HUES48 (cell line): ENCODE measurements around the gene TBC1D9B.

ENCODE experiments used
- H3K27ac ChIP-seq: one replicate; pipeline ENCODE4 v1.7.0; 2013; ENCODE audit warnings: low read depth, low read length, inconsistent platforms
- H3K27me3 ChIP-seq: 2 replicates; pipeline ENCODE4 v1.6.1; 2013; ENCODE audit warnings: mild to moderate bottlenecking, low read length; ENCODE audit not compliant: control insufficient read depth, insufficient read depth
- H3K36me3 ChIP-seq: 2 replicates; pipeline ENCODE4 v1.6.1; 2013; ENCODE audit warnings: low read length; ENCODE audit not compliant: control insufficient read depth, insufficient read depth
- H3K4me1 ChIP-seq: 2 replicates; pipeline ENCODE4 v1.6.1; 2013; ENCODE audit warnings: mild to moderate bottlenecking, low read length; ENCODE audit not compliant: control insufficient read depth, insufficient read depth
- H3K4me3 ChIP-seq: 2 replicates; pipeline ENCODE4 v1.5.1; 2013; ENCODE audit warnings: mild to moderate bottlenecking, low read depth, low read length
- H3K9ac ChIP-seq: 2 replicates; pipeline ENCODE4 v1.6.1; 2013; ENCODE audit warnings: mild to moderate bottlenecking, low read depth, low read length, moderate library complexity
- H3K9me3 ChIP-seq: 2 replicates; pipeline ENCODE4 v1.6.1; 2013; ENCODE audit warnings: low read length; ENCODE audit not compliant: control insufficient read depth, insufficient read depth

Gene TBC1D9B

GRCh38 chr5:179817470-179817840 is 90.2 kb downstream of the TBC1D9B start:
- Histone ChIP-seq H3K4me1 (peaks cover 36% of the 10 kb centered on the region), H3K9ac (no peak overlapping the region), H3K9me3 (no peaks in the 10 kb centered on the region), H3K27me3 (peaks cover 2% of the 10 kb centered on the region; the same call in 1 of the 2 replicates), H3K36me3 (peaks cover 6% of the 10 kb centered on the region), H3K4me3 (peak overlapping the region; percentile 53), H3K27ac (no peak overlapping the region)

GRCh38 chr5:179816796-179817469 is 90.8 kb downstream of the TBC1D9B start:
- H3K9ac ChIP-seq, result no peak overlapping the region

GRCh38 chr5:179816401-179816795 is 91.3 kb downstream of the TBC1D9B start:
- Histone ChIP-seq H3K36me3 (peaks cover 10% of the 10 kb centered on the region), H3K4me3 (peak overlapping the region; percentile 53), H3K27ac (no peak overlapping the region), H3K9ac (no peak overlapping the region), H3K9me3 (no peaks in the 10 kb centered on the region), H3K4me1 (peaks cover 29% of the 10 kb centered on the region), H3K27me3 (peaks cover 2% of the 10 kb centered on the region; the same call in 1 of the 2 replicates)

More at GRCh38 chr5:179816796-179817469, 90.8 kb downstream of the TBC1D9B start:
- Histone ChIP-seq H3K9me3 (no peaks in the 10 kb centered on the region), H3K4me1 (peaks cover 31% of the 10 kb centered on the region), H3K36me3 (peaks cover 10% of the 10 kb centered on the region), H3K27me3 (peaks cover 2% of the 10 kb centered on the region; the same call in 1 of the 2 replicates), H3K4me3 (peak overlapping the region; percentile 53), H3K27ac (no peak overlapping the region)

- H3K9ac ChIP-seq, result no peak overlapping the region
- peaks cover 2% of the 10 kb centered on the region; the same call in 1 of the 2 replicates for H3K27me3 ChIP-seq
- H3K4me3 ChIP-seq, result no peak overlapping the region
- H3K27ac ChIP-seq, result no peak overlapping the region
- no peaks in the 10 kb centered on the region for H3K9me3 ChIP-seq
- peaks cover 10% of the 10 kb centered on the region for H3K36me3 ChIP-seq
- peaks cover 29% of the 10 kb centered on the region for H3K4me1 ChIP-seq
These were observed 92.0 kb downstream of the TBC1D9B start for GRCh38 chr5:179815491-179816249.

GRCh38 chr5:179814090-179814489 is 93.6 kb downstream of the TBC1D9B start:
- H3K4me3 ChIP-seq, result no peak overlapping the region
- no peak overlapping the region for H3K27ac ChIP-seq
- no peaks in the 10 kb centered on the region for H3K9me3 ChIP-seq
- H3K9ac ChIP-seq, result no peak overlapping the region
- H3K27me3 ChIP-seq, result peaks cover 2% of the 10 kb centered on the region; the same call in 1 of the 2 replicates
- peaks cover 10% of the 10 kb centered on the region for H3K36me3 ChIP-seq
- H3K4me1 ChIP-seq, result peaks cover 15% of the 10 kb centered on the region

GRCh38 chr5:179812997-179813607 is 94.6 kb downstream of the TBC1D9B start:
- Histone ChIP-seq H3K27me3 (peaks cover 2% of the 10 kb centered on the region; the same call in 1 of the 2 replicates), H3K9ac (no peak overlapping the region), H3K4me3 (no peak overlapping the region), H3K27ac (no peak overlapping the region), H3K9me3 (no peaks in the 10 kb centered on the region), H3K4me1 (peaks cover 9% of the 10 kb centered on the region), H3K36me3 (peaks cover 10% of the 10 kb centered on the region)

GRCh38 chr5:179812135-179812825 is 95.4 kb downstream of the TBC1D9B start:
- peaks cover 10% of the 10 kb centered on the region for H3K36me3 ChIP-seq
- H3K27me3 ChIP-seq, result peaks cover 2% of the 10 kb centered on the region; the same call in 1 of the 2 replicates
- H3K9me3 ChIP-seq, result no peaks in the 10 kb centered on the region
- H3K4me3 ChIP-seq, result no peak overlapping the region
- no peak overlapping the region for H3K27ac ChIP-seq
- H3K4me1 ChIP-seq, result peaks cover 7% of the 10 kb centered on the region; the same call in 1 of the 2 replicates
- H3K9ac ChIP-seq, result no peak overlapping the region
